HG03439 (cell line): ENCODE results near the gene ECHS1.

ENCODE experiments used
- ATAC-seq: cut with Tn5 transposase; IDR thresholded peaks from one replicate; pipeline ENCODE4 v1.9.1; 2021; ENCODE audit warnings: mild to moderate bottlenecking, moderate library complexity; ENCODE audit not compliant: unreplicated experiment

ECHS1 gene

GRCh38 chr10:133344236-133344635, 28.9 kb downstream of the ECHS1 start:
- no peak for ATAC-seq

GRCh38 chr10:133343558-133343957, 29.6 kb downstream of the ECHS1 start:
- no peak for ATAC-seq

GRCh38 chr10:133342942-133343341, 30.2 kb downstream of the ECHS1 start:
- ATAC-seq, result no peak

- no peak for ATAC-seq
These were observed 31.2 kb downstream of the ECHS1 start for GRCh38 chr10:133341983-133342382.

- ATAC-seq, result no peak
These were observed 33.3 kb downstream of the ECHS1 start for GRCh38 chr10:133339708-133340380.

- no peak for ATAC-seq
These were observed 34.8 kb downstream of the ECHS1 start for GRCh38 chr10:133338080-133339071.

- ATAC-seq, result no peak
These were observed 35.8 kb downstream of the ECHS1 start for GRCh38 chr10:133337370-133337725.

- no peak for ATAC-seq
These were observed 36.4 kb downstream of the ECHS1 start, which contains the start of gene CALY for GRCh38 chr10:133336577-133337369. TSS of gene CALY (minus strand) at chr10:133336896. CDS start at chr10:133328989, 7,907 bp downstream.

GRCh38 chr10:133336118-133336576, 37.0 kb downstream of the ECHS1 start:
- ATAC-seq, result no peak

- no peak for ATAC-seq
These were observed 37.7 kb downstream of the ECHS1 start for GRCh38 chr10:133335246-133336117.

- ATAC-seq, result no peak
These were observed 38.5 kb downstream of the ECHS1 start for GRCh38 chr10:133334503-133335245.

GRCh38 chr10:133332936-133333699, 40.0 kb downstream of the ECHS1 start:
- no peak for ATAC-seq

- peak; percentile 78 for ATAC-seq
These were observed 43.5 kb downstream of the ECHS1 start for GRCh38 chr10:133329491-133330202.

GRCh38 chr10:133328358-133329343, 44.5 kb downstream of the ECHS1 start:
- no peak for ATAC-seq

GRCh38 chr10:133327651-133328357, 45.4 kb downstream of the ECHS1 start:
- ATAC-seq, result no peak
